A172 (cell line): ENCODE data around the gene SEPTIN2. TPM values are rescaled to one million over a fixed set of nuclear protein-coding genes. Genes with fewer than 3 reads are reported as not detected.
"Not testable (repeated sequence)": the region's sequence is repeated elsewhere in the genome, so short reads cannot be mapped to it uniquely, and the experiment has no call there.

ENCODE experiments used
- DNase-seq: peaks from one replicate; pipeline ENCODE4 v3.0.0-alpha.2; 2015; ENCODE audit warnings: low spot score
- total RNA-seq: library from RNA; depleted of rRNA; stranded (reverse); fragments of >200 nt; shearing (Covaris generic); gene quantifications from 2 replicates; pipeline ENCODE4 v1.2.3, GENCODE V29; 2014

The SEPTIN2 gene
- total RNA-seq, 1 experiment from 2014 or later: 393 TPM

DNA sequence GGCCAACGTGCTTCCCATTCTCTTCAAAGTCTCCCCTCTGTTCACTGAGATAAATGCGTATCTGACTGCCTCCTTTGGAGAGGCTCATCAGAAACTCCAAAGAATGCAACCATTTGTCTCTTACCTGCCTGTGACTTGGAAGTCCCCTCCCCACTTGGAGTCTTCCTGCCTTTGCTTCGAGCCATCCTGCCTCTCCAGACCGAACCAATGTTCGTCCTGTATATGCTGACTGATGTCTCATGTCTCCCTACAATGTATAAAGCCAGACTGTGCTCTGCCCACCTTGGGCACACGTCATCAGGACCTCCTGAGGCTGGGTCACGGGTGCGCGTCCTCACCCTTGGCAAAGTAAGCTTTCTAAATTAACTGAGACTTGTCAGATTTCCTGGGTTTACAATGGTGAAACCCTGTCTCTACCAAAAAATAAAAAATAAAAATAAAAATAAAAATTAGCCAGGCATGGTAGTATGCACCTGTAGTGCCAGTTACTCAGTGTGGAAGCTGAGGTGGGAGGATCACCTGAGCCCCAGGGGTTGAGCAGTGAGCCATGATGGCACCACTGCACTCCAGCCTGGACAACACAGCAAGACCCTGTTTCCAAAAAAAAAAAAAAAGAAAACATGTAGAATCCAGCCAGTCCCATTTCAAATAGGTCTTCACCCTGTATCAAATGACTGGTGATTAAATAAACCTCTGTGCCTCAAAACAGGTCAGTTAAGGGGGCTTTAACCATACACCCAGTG lies 29.2 kb upstream of the SEPTIN2 start:
- DNase-seq: no peak

GRCh38 chr2:241288324-241288888 lies 27.3 kb upstream of the SEPTIN2 start:
- no peak for DNase-seq

GRCh38 chr2:241289053-241289452 lies 26.7 kb upstream of the SEPTIN2 start:
- DNase-seq: no peak

DNA sequence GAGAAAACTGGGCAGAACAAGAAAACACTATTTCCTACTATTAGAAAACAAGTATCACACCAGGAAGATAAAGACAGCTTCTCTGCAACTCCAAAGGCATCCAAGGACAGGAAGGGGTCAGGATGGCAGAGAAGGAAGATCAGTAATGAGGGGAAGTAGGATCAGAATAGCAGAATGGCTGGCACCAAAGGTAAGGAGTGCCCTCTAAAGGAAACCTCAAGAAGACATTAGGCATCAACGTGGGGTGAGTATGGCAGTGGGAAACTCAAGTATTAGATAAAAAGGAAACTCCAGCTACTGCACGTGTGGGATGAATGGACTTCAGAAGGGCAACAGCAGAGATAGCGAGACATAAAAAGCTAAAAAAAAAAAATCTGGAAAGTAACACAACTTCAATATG lies 26.1 kb upstream of the SEPTIN2 start:
- no peak for DNase-seq

- DNase-seq: no peak
These were observed 24.6 kb upstream of the SEPTIN2 start for GRCh38 chr2:241291153-241291552.

- DNase-seq: no peak
These were observed 23.7 kb upstream of the SEPTIN2 start for GRCh38 chr2:241291977-241292376.

- DNase-seq: not testable (repeated sequence)
These were observed 22.3 kb upstream of the SEPTIN2 start for GRCh38 chr2:241293378-241293797.

DNA sequence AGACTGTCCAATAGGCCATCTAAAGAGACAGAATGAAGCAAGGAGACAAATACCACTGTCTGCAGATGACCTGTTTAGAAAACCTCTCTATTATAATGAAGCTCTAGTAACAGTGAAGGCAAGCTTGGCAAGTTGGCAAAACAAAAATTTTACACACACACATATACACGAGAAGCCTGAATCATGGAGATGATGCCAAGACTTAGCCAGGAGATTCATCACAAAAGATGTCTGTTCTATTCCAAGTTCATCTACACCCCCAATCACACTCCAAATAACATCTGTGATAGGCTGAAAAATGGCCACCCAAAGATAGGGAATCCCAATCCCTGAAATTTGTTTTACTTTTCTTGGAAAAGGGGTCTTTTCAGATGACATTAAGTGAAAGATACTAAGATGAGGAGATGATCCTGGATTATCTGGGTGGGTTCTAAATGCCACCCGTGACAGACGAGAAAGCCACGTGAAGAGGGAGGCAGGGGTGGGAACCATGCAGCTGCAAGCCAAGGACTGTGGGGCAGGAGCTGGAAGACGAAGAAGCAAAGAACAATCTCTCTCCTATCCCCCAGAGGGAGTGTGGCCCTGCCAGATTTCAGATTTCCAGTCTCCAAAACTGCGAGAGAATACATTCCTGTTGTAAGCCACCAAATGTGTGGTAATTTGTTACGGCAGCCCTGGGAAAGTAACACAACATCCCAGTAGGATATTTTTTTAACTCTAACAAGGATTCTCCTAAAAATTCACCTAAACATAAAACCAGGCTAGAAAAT lies 20.2 kb upstream of the SEPTIN2 start:
- no peak for DNase-seq

- DNase-seq: no peak
These were observed 19.0 kb upstream of the SEPTIN2 start for GRCh38 chr2:241296767-241297166.

DNA sequence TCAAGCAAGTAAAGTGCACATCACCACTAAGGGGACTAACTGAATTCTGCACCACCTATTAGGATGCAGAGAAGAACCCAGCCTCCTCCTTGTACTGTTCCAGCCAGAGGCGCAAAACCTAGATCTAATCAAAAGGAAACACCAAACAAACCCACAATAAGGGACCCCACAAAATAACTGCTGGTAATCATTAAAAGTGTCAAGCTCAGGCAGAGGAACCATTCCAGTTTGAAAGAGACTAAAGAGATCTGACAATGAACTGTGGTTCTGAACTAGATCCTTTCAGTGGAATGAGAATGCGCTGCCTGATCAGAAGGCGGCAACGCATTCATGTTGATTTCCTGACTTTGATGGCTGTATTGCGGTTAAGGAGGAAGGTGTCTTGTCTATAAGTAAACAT lies 17.1 kb upstream of the SEPTIN2 start:
- no peak for DNase-seq

DNA sequence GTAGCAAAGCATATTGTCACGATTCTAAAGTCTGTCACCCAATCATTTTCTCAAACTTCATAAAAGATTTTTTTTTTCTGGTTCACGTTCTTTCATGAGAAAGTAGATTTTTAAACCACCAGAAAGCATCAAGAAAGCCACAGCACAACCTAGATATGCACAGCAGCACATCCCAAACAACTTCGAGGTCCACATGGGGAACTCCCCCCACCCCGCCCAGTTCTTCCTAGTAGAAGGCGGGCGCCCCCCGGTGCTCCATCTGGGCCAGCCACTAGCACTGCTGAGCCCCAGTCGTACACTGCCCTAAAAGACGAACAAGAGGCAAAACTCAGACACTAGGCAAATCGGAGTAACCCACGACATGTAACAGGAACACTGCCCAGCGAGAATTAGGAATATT lies 15.7 kb upstream of the SEPTIN2 start:
- no peak for DNase-seq

GRCh38 chr2:241302083-241302482 lies 13.6 kb upstream of the SEPTIN2 start:
- no peak for DNase-seq

- DNase-seq: no peak
These were observed 12.7 kb upstream of the SEPTIN2 start for GRCh38 chr2:241302759-241303651.

DNA sequence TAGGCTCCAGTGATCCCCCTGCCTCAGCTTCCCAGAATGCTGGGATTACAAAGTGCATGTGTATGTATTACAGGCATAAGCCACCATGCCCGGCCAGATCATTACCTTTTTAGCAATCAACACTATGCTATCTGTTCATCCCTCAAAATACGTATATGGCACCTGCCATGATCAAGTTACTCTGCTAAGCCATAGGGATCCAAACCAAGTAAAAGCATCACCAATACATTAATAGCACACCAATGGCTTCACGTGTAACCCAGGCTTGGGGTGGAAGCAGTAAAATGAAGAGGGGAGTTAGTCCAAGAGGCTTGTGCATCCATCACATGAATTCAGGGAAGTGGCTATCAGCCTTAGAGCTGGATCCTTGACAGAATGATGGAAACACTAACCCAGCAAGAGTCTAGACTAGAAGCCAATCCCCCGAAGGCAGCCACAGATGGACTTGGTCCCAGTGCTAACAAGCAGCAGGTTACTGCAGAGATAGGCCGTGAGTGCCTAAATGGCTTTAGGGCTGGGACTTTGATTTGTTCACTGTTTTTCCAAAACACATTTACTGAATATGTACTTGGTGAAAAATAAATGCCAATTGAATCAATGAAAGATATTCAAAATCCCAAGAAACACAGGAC lies 11.6 kb upstream of the SEPTIN2 start:
- DNase-seq: no peak

DNA sequence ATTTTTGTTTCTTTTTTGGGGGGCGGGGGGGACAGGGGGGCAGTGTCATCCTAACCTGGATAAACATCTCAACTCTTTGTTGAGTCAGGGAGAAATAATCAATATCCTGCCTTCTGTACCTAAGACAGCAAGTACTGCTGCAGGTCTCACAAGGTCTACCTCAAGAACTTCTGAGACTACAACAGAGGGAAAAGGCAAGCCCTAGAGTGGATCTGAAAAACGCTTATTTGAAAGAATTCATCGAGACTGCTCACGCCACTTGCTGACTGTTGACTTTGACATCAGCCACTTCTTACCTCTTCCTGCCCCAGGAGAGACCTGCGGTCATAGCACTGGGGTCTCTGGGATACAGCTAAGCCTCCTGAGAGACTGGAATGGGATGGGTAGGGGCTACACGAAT lies 8.7 kb upstream of the SEPTIN2 start:
- DNase-seq: no peak

DNA sequence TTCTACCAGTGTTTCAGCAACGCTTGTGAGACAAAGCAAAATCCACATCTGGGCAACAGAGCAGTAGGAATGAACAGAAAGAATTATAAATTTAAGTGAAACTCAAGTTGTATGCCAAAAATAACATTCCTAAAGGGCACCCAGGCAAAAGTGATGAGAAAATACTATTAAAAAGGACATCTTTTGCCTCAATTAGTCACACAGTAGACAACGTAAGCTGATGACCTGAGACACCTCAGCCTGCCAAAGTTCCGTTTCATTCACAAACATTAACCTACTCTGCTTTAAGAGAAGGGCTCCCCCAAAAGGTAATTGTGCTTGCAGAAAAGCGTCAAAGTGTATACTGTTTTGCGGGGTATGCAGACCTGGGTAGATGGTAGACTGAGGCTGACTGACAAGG lies 7.5 kb upstream of the SEPTIN2 start:
- DNase-seq: no peak

DNA sequence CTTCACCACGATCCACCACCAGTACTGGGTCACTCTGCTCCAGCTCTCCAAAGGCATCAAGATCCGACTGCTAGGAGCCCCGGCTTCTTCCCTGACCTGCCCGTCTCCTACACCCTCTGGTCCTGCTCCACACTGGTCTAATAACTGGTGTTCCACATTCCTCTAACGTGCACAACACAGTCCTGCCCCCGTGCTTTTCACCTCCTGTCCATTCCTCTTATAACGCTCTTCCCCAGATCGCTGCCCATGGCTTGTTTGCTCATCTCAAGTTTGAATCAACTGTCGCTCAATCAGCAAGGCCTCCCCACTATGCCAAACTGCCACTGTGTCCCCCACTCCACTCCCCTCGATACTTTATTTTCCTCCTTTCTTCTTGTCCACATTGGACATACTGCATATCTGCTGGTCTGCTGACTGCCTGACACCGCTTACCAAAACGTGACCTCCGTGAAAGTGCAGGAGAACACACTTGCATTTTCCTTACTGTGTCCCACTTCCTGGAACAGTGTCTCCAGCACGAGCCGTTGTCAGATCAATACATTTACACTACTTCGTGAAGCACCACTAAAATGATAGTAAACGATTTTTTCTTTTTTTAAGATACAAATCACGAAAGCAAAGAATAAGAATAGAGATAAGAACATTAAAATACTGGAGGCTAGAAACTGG lies 6.8 kb upstream of the SEPTIN2 start:
- DNase-seq: no peak

GRCh38 chr2:241309684-241310117 lies 6.0 kb upstream of the SEPTIN2 start:
- DNase-seq: no peak

- no peak for DNase-seq
These were observed 4.7 kb upstream of the SEPTIN2 start for GRCh38 chr2:241310917-241311566.

DNA sequence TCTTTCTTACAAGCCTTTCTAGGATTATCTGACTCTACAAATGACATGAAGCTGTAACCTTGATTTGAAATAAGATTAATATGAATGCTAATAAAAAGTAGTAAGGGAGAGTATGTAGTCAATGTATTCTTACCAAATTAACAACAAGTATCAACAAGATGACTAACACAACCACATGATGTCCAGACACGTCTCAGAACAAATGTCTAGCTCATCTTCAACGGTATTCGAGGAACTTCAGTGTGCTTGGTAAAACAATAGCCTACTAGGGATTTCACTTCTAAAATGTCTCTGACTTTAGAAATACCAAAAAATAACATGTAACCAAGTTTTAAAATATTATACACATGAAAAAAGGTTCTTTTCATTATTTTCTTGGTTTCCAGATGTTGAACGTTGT lies 3.6 kb upstream of the SEPTIN2 start:
- DNase-seq: peak; percentile 13
